NCI-H226 (cell line): ENCODE data around the gene PITX1.

Source experiments
- DNase-seq: peaks from one replicate; pipeline ENCODE4 v3.0.0-alpha.2; 2015

Gene PITX1

GRCh38 chr5:135061001-135061400 lies 27.0 kb upstream of the PITX1 start:
- DNase-seq, result no peak

DNA sequence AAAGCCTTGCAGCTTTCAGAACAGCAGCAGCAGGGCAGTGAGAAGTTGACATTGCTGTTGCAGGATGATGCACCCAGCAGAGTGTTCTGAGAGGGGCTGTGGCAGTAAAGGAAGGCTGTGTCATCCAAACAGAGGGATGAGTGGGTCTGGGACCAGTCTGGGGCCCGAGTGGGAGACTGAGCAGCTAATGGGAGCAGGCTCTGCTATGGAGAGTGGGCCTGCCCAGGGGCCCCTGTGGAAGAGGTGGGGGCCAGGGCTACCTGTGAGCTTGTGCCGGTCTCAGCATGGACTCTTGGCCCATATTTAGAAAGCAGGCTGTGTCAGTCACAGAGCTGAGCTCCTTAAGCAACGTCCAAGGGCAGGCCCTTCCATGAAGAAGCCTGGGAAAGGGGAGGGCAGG lies 26.0 kb upstream of the PITX1 start:
- no peak for DNase-seq

DNA sequence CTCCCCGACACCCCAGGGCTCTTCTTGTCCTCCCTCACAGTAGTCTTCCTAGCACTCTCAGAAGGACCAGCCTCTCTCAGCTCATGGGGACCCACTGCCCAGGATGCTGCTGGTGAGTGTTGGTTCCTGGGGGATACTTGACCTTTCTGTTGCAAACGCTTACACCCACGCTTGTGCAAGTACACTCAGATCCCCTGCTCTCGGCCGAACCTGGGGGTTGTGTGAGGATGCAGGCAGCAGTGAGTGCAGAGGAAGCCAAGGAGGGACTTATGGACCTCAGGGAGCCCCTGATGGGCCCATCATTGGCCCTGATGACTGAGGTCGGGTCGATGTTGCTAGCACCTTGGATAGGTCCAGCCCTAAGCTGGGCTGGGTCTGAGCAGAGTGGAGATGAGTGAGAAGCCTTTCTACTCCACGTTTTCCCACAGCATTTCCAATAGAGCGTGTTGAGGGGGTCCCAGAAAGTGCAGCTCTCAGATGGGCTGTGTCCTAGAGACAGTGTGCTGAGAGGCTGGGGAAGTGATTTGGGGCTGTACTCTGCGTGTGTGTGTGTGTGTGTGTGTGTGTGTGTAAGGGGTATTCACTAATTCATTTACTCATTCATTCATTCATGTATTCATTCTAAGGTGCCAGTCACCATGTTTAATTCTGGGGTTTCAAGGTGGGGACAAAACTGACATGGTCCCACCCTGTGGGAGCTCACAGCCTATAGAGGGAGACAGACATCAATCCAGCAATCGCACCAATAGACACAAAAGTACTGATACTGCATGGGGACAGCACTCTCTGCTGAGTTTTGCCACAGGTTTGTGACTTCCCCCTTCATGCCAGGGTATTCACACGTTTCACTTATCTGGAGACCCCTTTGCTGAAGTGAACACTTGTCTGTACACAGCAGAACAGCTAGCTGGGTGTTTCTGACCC lies 25.2 kb upstream of the PITX1 start:
- DNase-seq, result no peak

- DNase-seq, result no peak
Observed at GRCh38 chr5:135058331-135058732, 24.3 kb upstream of the PITX1 start.

GRCh38 chr5:135057233-135057632 lies 23.2 kb upstream of the PITX1 start:
- no peak for DNase-seq

- DNase-seq, result no peak
Observed at GRCh38 chr5:135056316-135057030, 22.4 kb upstream of the PITX1 start.

DNA sequence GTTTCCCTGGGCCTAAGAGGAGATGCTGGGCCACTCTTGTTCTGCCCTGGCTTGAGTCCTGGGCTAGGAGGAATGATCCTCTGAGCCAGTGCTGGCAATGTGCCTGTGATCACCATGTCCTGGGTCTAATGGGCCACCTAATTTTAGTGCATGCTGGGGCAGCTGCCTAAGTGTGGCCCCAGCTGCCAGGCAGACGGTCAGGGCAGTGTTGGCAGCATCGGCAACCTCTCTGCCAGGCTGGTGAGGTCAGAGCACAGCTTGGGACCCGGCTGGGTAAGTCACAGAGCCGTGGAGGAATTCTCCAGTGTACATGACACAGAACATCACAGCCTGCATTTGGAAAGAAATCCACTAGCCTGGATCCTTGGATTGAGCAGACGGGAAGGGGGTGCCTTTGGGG lies 21.4 kb upstream of the PITX1 start:
- no peak for DNase-seq

GRCh38 chr5:135054546-135054945 lies 20.5 kb upstream of the PITX1 start:
- no peak for DNase-seq

- no peak for DNase-seq
Observed at GRCh38 chr5:135053989-135054388, 20.0 kb upstream of the PITX1 start.

- DNase-seq, result no peak
Observed at GRCh38 chr5:135053278-135053677, 19.2 kb upstream of the PITX1 start.

GRCh38 chr5:135052511-135053145 lies 18.6 kb upstream of the PITX1 start:
- DNase-seq, result no peak

GRCh38 chr5:135051872-135052271 lies 17.8 kb upstream of the PITX1 start:
- no peak for DNase-seq

- no peak for DNase-seq
Observed at GRCh38 chr5:135051399-135051798, 17.4 kb upstream of the PITX1 start.

GRCh38 chr5:135050244-135050767 lies 16.3 kb upstream of the PITX1 start:
- no peak for DNase-seq

DNA sequence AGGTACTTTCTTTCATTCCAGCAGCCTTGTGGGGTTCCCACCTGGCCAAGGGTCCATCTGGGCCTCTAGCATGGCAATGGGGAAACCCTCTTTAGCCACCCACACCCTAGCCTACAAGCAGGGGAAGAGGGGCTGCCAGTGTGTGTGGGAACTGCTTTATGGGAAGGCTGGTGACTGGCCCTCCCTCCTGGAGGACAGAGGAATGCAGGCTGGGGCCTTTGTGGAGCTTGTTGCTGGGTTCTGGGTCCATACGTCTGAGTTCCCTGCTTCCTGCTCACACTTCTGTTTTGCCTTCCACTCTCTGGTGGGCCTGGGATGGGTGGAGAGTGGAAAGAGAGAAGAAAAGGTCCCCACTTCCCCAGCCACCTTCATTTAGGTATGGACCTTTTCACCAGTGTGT lies 14.9 kb upstream of the PITX1 start:
- DNase-seq, result no peak

- DNase-seq, result no peak
Observed at GRCh38 chr5:135048286-135048685, 14.3 kb upstream of the PITX1 start.

DNA sequence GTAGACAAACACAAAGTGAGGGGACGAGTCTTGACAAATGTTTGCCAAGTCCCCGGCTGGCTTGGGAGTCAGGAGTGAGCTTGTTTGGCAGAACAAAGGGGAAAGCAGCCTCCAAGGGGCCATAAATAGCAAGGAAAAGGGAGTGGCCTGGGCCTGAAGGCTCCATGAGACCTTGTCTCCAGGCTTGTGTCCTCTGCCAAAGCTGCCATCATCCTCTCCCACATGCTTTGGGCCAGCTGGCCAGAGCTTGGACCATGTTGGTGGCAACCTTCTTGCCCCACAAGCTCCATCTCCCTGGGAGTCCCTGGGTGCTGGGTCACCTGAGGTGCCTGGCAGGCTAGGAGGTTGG lies 13.3 kb upstream of the PITX1 start:
- DNase-seq, result no peak

- DNase-seq, result no peak
Observed at GRCh38 chr5:135046661-135047346, 12.8 kb upstream of the PITX1 start.

- DNase-seq, result no peak
Observed at GRCh38 chr5:135045488-135045887, 11.5 kb upstream of the PITX1 start.

GRCh38 chr5:135042595-135042994 lies 8.6 kb upstream of the PITX1 start:
- no peak for DNase-seq

DNA sequence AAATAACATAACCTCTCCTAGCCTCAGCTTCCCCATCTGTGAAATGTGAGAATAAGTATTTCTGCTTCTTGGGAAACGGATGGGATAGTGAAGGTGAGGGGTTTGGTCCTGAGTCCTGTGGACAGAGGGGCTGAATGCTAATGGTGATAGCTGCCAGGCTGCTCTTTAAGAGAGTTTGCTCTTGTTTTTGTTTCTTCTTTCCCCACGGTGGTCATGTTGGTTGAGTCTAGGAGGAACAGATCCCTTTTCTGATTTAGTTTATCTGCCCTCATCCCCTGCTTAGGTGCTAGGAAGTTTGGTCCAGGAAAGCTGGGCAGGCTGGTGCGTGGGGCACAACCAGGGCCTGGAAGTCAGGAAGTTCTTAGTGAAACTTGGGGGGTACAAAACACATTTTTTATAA lies 7.7 kb upstream of the PITX1 start:
- DNase-seq, result no peak

DNA sequence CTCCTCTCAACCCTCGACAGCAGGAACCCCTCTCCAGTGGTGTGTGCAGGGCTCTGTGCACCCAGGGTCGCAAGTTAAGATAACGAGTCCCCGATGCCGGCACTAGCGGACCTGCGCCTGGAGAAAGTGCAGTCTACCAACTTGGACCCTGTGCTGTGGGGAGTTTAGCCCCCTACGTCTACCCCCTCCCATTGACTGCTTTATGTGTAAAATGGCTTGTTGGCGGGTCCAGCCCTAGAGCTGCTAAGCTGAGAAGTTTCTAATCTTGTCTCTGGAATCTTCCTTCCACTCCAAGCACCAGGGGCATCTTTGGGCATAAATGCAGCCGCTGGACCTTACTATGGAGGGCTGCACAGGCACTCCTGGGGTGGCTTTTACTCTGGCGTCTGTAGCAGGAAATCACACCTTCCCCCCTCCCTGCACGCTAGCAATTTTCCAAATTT lies 7.1 kb upstream of the PITX1 start:
- DNase-seq, result no peak
